Loucy (cell line): ENCODE data around the gene PRSS36.

Experiments used
- CTCF ChIP-seq: fragments of 200-600 bp; sonication (generic); conservative IDR thresholded peaks from 2 replicates; pipeline ENCODE4 v1.5.1; 2014; ENCODE audit warnings: mild to moderate bottlenecking, antibody characterized with exemption, low read length
- EZH2phosphoT487 ChIP-seq: fragments of 200-600 bp; IDR thresholded peaks from 2 replicates; pipeline ENCODE4 v1.6.1; 2018; ENCODE audit warnings: antibody characterized with exemption, mild to moderate bottlenecking, moderate library complexity, borderline replicate concordance

GRCh38 chr16:31157136-31157535 is 7.3 kb upstream of the PRSS36 start:
- no peak for TF ChIP-seq CTCF
- no peak for TF ChIP-seq EZH2phosphoT487
